Activated CD8-positive, alpha-beta memory T cell treated with anti-CD3 and anti-CD28 coated beads for 36 hours (primary cell): ENCODE measurements around the gene MREG. TPM values are rescaled to one million over a fixed set of nuclear protein-coding genes. Genes with fewer than 3 reads are reported as not detected.

Source experiments
- CTCF ChIA-PET: fragments of 350-600 bp; sonication (Branson Sonifier 250); formaldehyde crosslinking; loops from one replicate; lab custom pipeline; 2021; ENCODE audit warnings: antibody characterized with exemption; lab: Charles Lee
- POLR2A ChIA-PET: fragments of 350-600 bp; sonication (Branson Sonifier 250); formaldehyde crosslinking; loops from one replicate; lab custom pipeline; 2021; ENCODE audit warnings: antibody characterized with exemption; lab: Charles Lee
- total RNA-seq, 2 experiments: library from RNA; stranded (reverse); gene quantifications; one replicate each; pipeline ENCODE4 v1.2.3, GENCODE V29; 2021

MREG gene
- total RNA-seq, 2 experiments from 2014 or later, result 22.0 to 23.8 TPM

DNA sequence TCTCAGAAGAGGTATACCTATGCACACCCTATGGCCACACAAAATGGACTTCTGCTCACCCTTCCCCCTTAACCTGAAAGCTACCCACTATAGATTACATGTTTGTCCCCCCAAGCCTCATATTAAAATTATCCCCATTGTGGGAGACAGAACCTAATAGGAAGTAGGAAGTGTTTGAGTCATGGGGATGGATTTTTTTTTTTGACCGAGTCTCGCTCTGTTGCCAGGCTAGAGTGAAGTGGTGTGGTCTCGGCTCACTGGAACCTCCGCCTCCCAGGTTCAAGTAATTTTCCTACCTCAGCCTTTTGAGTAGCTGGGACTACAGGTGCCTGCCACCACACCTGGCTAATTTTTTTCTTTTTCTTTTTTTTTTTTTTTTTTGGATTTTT lies 98.6 kb downstream of the MREG start:
- ChIA-PET POLR2A (interaction anchor here (0.7 kb wide), 1 partner anchor 107 kb away, joined by 3 read pairs; no protein-coding TSS in a partner anchor), CTCF (interaction anchor here (1.7 kb wide), 1 partner anchor 16 kb away, joined by 7 read pairs; no protein-coding TSS in a partner anchor)

- ChIA-PET CTCF (interaction anchor here (1.7 kb wide), 1 partner anchor 16 kb away, joined by 7 read pairs; no protein-coding TSS in a partner anchor), POLR2A (interaction anchor here (0.7 kb wide), 1 partner anchor 107 kb away, joined by 3 read pairs; no protein-coding TSS in a partner anchor)
These were observed 99.1 kb downstream of the MREG start for GRCh38 chr2:215914054-215914776.

- CTCF ChIA-PET, result no interaction called here
- POLR2A ChIA-PET, result no interaction called here
These were observed 101.0 kb downstream of the MREG start for GRCh38 chr2:215912299-215912842.

GRCh38 chr2:215911301-215912085 lies 101.9 kb downstream of the MREG start:
- ChIA-PET POLR2A (no interaction called here), CTCF (no interaction called here)

DNA sequence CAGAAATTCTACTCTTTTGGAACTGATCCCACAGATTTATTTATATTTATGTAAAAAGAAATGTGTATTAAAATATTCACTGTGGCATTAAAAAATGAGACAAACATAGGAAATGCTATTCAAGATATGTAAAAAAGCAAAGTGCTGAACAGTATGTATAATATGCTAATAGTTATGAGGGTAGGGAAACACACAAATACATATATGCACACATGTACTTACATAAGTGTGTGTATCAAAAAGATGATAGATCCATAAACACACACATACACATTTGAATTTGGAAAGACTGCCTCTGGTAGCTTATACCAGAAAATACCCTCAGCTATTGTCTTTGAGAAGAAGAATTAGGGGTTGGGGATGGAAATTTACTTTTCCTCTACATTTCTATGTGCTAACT lies 103.2 kb downstream of the MREG start:
- CTCF ChIA-PET, result no interaction called here
- POLR2A ChIA-PET, result no interaction called here

DNA sequence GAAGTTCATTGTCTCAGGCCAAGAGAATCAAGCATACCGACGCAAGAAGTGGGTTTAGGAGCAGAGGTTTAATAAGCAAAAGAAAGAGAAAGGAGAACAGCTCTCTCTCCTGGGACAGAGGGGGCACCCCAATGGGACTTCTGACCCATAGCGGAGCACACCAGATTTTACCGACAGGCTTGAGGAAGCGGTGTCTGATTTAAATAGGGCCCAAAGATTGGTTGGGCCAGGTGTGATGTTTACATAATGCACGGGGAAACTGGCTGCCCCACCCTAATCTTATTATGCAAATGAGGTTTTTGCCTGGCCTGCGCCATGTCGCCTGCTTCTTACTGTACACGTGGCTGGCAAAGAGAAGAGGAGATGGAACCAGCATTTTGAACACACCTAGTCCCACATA lies 106.2 kb downstream of the MREG start:
- POLR2A ChIA-PET, result no interaction called here
- CTCF ChIA-PET, result no interaction called here

GRCh38 chr2:215906458-215906857 lies 106.9 kb downstream of the MREG start:
- POLR2A ChIA-PET, result no interaction called here
- CTCF ChIA-PET, result no interaction called here

DNA sequence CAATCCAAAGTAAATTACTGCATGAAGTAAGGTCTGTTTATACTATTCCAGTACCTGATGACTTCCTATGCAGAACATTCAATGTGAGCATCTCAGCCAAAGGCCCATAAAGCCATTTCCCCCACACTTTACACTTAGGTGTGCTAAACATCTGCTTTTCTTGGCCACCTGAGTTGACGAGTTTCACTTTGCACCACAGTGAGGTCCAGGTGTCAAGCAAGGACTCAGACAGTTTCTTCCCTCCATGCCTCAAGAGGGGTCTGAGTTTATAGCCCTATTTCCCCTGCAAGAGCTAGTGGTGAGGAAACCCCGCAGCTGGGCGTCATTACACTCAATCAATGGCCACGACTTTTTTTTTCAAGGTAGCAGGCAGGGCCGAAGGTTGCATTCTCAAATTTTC lies 107.7 kb downstream of the MREG start:
- CTCF ChIA-PET, result no interaction called here

GRCh38 chr2:215904101-215904500 lies 109.2 kb downstream of the MREG start:
- POLR2A ChIA-PET, result no interaction called here
- CTCF ChIA-PET, result no interaction called here

More for the DNA sequence above, 107.7 kb downstream of the MREG start:
- POLR2A ChIA-PET, result no interaction called here

DNA sequence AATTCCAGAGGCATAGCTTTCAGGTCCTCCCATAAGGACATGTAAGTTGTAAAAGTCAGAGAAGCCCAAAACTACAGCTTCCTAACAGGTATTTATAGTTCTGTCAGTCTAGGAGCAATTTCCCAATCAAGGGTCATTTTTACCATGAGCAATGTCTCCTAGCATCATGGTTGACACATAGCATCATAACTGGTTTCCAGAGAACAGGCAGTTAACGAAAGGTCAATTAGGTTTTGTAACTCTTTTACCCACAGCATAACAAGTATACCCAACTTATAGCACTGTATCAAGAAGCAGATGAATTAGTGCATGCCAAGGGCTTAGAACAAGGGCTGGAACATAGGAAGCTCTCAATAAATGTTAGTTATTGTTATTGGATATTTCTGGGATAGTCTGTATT lies 110.1 kb downstream of the MREG start:
- CTCF ChIA-PET, result interaction anchor here (1.0 kb wide), 1 partner anchor 633 kb away, joined by 3 read pairs; no protein-coding TSS in a partner anchor

DNA sequence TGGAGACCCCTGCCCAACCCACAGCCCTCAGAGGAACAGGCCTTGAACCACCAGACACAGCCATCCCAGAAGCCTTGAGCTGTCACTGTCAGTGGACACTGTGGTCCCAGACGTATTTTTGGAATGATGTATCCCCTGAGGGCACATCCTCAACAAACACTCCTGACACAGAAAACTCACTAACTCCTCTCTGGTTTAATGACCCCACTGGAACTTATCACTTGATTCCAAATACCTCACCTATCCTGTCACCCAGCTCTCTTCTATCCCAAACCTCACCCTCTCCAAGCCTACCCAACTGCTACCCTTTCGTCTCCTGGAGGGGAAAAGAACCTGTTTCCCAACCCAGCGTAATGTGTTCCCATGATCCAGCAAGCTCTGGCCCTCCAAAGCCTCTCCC lies 111.6 kb downstream of the MREG start:
- ChIA-PET POLR2A (no interaction called here), CTCF (no interaction called here)

More for the DNA sequence above, 110.1 kb downstream of the MREG start:
- POLR2A ChIA-PET, result no interaction called here

GRCh38 chr2:215900843-215901242 lies 112.5 kb downstream of the MREG start:
- CTCF ChIA-PET, result no interaction called here

GRCh38 chr2:215900203-215900611 lies 113.1 kb downstream of the MREG start:
- ChIA-PET CTCF (no interaction called here), POLR2A (no interaction called here)

More at GRCh38 chr2:215900843-215901242, 112.5 kb downstream of the MREG start:
- POLR2A ChIA-PET, result no interaction called here

DNA sequence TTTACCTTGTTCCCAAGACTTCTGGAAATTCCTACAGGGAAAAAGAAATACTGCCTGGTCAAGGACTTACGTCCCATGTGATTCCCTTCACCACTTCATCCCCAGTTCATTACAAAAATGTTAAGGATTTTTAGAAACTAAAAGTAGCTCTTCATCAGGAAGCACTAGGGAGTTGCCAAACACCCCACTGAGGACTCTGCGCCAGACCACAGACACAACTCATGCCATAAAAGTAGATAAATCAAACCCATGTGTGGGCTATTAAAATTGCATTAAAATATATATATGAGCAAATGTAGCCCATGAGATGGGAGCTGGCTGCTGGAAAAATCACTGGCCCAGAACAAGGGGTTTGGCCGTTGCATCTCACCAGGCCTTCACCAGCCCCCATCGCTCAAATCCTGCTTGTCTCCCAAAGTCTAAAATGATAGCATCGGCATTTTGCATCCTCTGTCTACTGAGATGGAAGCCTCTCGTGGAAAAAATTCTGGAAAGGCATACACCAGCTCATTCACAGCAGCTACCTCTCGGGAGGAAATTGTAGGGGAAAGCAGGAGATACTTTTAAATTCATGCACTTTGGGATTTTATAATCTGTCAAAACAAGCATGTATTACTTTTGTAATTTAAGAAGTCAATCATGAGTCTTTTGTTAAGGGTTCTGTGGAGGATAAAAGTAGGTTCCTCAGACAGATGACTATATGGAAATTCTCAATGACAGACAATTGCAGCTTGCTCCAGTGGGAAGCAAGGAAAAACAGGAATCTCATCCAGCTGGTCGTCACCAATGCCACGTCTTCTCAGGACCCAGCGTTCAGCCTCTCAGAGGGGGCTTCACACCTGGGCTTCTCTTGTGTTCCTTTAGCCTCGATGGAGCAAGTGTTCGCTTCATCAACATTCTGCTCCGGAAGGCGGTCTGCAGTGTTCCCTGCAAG lies 113.9 kb downstream of the MREG start:
- POLR2A ChIA-PET, result no interaction called here
- CTCF ChIA-PET, result no interaction called here

- CTCF ChIA-PET, result no interaction called here
- POLR2A ChIA-PET, result no interaction called here
These were observed 115.0 kb downstream of the MREG start for GRCh38 chr2:215898363-215898762.

- ChIA-PET CTCF (no interaction called here), POLR2A (no interaction called here)
These were observed 116.4 kb downstream of the MREG start for GRCh38 chr2:215896921-215897320.

DNA sequence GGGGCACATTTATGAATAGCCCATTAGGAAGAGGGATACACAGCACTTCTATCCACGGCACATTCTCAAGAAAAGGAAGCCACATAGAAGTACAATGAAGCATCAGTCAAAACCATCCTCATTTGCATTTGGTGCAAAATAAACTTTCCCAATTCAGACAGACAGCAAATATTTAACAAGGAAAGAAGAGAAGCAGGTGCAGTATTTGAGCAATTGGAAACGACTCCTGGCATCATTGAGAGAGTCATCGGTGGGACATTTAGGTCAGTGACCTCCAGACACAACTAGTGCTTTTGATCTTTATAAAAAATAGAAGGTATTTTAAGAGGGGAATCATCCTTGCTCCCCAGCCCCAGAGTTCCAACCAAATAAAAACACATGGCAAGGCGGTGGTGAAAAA lies 118.0 kb downstream of the MREG start:
- CTCF ChIA-PET, result no interaction called here
- POLR2A ChIA-PET, result no interaction called here
